Measurements from ENCODE around the gene MED12.
"Not testable (repeated sequence)": the region's sequence is repeated elsewhere in the genome, so short reads cannot be mapped to it uniquely, and the experiment has no call there.

Gene MED12

DNA sequence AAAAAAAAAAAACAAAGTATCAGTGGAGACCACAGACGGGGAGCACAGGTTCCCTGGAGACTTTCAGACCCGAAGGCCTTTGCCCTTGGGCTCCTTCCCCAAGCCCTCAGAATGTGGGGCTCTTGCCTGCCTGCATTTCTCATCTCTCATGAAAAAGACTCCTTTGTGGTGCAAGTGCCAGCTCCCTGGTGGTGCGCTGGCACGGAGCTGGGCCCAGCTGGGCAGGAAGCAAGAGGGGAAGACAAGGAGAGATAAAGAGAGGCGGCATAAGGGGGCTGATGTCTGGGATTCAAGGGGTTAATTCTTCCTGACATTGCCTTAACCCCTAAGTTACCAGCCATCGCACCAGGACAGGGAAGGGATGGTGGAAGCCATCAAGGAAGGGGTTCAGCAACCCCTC is 48.1 kb downstream of the MED12 start:
- DNase-seq: no peak

DNA sequence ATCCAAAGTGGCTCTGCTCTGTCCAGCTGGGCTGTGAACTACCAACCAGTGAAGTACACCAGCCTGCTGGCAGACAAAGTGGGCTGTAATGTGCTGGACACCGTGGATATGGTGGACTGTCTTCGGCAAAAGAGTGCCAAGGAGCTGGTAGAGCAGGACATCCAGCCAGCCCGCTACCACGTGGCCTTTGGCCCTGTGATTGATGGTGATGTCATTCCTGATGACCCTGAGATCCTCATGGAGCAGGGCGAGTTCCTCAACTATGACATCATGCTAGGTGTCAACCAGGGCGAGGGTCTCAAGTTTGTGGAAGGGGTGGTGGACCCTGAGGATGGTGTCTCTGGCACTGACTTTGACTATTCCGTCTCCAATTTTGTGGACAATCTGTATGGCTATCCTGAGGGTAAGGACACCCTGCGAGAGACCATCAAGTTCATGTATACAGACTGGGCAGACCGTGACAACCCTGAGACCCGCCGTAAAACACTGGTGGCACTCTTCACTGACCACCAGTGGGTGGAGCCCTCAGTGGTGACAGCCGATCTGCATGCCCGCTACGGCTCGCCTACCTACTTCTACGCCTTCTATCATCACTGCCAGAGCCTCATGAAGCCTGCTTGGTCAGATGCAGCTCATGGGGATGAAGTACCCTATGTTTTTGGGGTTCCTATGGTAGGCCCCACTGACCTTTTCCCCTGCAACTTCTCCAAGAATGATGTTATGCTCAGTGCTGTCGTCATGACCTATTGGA is 48.8 kb downstream of the MED12 start:
- no peak for DNase-seq

GRCh38 chrX:71168134-71168533 is 49.7 kb downstream of the MED12 start:
- DNase-seq: no peak

DNA sequence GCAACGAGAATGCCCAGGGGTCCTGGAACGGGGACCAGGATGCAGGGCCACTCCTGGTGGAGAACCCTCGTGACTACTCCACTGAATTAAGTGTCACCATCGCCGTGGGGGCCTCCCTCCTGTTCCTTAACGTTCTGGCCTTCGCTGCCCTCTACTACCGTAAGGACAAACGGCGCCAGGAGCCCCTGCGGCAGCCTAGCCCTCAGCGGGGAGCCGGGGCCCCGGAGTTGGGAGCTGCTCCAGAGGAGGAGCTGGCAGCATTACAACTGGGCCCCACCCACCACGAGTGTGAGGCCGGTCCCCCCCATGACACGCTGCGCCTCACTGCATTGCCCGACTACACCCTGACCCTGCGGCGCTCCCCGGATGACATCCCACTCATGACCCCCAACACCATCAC is 51.2 kb downstream of the MED12 start:
- DNase-seq: no peak

DNA sequence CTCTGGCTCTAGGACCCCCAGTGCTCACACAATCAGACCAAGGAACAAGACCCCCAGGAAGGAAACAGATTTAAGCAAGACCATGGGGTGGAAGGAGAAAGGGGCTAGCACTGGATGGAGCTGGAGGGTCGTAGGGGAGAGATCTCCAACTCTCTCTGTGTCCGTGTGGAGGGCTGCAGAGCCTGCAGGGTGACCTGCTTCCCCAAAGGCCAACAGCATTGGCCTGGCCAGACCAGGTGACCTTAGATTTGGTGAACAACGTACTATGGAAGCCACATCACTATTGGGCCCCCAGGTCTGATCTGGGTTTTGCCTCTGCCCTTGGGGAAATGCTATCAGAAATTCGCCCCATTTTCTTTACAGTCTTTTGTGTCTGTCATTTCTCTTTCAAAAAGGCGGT is 52.3 kb downstream of the MED12 start:
- DNase-seq: no peak

GRCh38 chrX:71171110-71171801 is 52.9 kb downstream of the MED12 start:
- no peak for DNase-seq

- no peak for DNase-seq
These were observed 55.0 kb downstream of the MED12 start for GRCh38 chrX:71173440-71173839.

- DNase-seq: no peak
These were observed 56.4 kb downstream of the MED12 start for GRCh38 chrX:71174795-71175194.

DNA sequence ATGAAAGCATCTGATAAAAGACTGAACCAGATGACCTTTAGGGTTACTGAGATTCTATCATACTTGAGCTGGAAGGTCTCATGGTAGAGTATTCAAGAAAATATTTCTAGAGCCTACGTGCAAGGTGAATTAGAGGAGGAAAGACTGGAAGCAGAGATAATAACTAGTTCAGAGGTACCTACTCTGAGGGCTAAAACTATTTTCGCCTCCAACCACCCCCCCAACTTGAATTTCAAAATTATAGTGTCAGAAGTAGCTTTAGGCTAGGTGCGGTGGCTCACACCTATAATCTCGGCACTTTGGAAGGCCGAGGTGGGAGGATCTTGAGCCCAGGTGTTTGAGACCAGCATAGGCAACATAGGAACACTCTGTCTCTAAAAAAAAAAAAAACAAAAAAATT is 57.1 kb downstream of the MED12 start:
- no peak for DNase-seq

- no peak for DNase-seq
These were observed 58.9 kb downstream of the MED12 start for GRCh38 chrX:71177327-71177726.

GRCh38 chrX:71178908-71179307 is 60.5 kb downstream of the MED12 start:
- peak; percentile 2 for DNase-seq

DNA sequence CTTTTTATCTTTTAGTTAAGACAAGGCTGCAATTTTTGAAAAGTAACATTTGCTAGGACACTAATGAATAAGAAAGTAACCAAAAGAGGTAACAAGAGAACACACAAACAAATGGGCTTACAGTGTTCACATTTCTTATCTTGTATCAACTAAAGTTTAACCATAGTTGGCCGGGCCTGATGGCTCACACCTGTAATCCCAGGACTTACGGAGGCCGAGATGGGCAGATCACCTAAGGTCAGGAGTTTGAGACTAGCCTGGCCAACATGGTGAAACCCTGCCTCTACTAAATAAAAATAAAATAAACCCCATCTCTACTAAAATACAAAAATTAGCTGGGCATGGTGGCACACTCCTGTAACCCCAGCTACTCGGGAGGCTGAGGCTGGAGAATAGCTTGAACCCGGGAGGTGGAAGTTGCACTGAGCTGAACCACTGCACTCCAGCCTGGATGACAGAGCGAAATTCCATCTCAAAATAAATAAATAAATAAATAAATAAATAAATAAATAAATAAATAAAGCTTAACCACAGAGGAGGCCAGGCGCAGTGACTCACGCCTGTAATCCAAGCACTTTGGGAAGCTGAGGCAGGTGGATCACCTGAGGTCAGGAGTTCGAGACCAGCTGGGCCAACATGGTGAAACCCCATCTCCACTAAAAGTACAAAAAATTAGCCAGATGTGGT is 62.3 kb downstream of the MED12 start:
- not testable (repeated sequence) for DNase-seq

GRCh38 chrX:71181558-71181909 is 63.1 kb downstream of the MED12 start:
- no peak for DNase-seq

DNA sequence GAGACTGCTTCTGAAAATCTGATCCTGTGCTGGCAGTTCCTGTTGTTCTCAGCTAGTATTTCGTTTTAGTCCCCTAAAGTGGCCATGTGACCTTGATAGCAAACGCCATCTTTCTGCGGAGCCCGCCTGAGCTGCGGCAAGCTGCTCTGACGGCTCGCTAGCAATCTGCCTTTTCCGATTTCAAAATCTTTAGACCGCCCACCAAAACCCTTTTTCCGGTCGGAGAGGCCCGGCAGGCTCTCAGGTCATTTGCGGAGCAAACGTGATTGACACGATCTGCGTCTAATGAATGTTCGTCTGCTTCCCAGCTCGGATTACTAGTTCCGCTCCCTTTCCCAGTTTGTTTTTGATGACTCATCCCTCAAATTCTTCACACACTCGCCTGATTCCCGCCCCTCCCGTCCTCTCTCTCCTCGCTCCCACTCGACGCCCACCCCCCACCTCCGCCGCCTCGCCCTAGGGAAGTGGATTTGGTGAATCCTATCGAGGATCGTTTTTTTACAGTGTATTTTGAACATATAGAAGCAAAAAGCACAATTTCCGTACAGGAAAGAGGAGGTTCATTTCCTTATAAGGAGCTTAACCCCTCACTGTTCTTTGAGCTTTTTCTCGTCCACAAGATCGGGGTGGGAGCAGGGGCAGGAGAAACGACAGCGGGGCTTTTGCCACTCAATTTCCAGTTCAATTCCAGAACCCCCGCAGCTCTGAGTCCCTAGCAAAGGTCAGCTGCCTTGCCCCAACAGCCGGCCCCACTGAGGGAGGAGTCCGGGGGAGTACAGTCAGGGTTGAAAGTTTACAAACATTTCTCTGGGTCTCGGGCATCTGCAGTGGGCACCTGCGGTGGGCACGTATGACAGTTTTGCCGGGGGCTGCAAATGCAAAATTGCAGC is 63.8 kb downstream of the MED12 start:
- peak; percentile 67 for DNase-seq

- no peak for DNase-seq
These were observed 64.5 kb downstream of the MED12 start for GRCh38 chrX:71182871-71183270.

DNA sequence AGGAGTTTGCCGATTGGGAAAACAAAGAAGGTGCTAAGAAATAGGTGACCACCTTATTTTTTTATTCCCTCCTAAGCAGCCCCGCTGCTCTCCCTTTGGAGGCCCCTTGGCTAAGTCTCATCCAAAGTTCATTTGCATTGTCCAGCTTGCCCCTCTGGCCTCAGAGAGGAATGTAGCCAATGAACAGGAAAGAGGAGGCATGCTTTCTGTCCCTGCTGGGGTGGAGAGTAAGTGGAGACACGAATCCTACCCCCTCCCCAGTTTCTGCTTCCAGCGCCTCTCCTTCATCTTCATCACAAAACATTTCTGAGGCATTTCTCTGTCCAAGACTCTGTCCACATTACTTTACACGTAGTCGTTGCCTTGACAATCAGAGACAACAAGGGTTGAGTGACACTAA is 64.9 kb downstream of the MED12 start:
- no peak for DNase-seq

DNA sequence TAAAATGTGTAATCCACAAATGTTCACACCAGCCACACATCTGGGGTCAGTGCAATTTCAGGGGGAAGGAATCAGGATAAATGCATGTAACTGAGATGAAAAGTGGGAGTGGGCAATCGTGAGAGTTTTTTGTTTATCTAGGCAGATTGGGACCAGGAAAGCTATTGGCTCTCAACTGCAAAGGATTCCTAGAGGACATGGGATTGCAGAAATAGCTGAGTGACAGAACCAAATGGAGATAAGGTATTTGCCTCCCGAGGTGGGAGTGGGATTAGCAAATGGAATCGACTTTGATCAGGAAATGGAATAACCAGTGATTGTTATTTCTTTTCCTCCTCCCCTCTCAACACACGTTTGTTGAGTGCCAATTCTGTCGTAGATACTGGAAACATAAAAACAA is 65.7 kb downstream of the MED12 start:
- DNase-seq: no peak

GRCh38 chrX:71184803-71185495 is 66.6 kb downstream of the MED12 start:
- no peak for DNase-seq

- no peak for DNase-seq
These were observed 72.9 kb downstream of the MED12 start for GRCh38 chrX:71191248-71191647.
